NCI-H524 (cell line): ENCODE measurements around the gene SETBP1.

Source experiments
- DNase-seq, 2 experiments: peaks; one replicate each; lab custom pipeline; 2025; lab: John Stamatoyannopoulos, UW

SETBP1 gene

GRCh38 chr18:44679056-44679913 lies 1.4 kb upstream of the SETBP1 start:
- peak; percentile 65 to 84 for DNase-seq

DNA sequence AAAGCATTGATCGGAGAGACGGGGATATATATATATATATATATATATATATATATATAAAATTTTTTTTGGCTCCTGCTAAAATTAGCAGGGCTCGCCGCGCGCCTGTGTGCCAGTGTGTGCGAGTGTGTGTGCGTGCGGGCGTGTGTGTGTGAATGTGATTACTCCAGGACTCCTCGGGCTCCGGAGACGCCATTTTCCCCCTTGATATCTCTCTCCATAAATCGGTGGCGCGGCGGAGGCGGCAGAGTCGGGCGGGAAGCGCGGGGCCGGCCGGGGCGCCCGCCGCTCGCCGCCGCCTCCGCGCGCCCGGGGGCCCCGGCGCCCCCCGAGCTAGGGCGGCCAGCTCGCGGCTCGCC lies 795 bp upstream of the SETBP1 start:
- DNase-seq = peak in 1 of 2 experiments; percentile 51

DNA sequence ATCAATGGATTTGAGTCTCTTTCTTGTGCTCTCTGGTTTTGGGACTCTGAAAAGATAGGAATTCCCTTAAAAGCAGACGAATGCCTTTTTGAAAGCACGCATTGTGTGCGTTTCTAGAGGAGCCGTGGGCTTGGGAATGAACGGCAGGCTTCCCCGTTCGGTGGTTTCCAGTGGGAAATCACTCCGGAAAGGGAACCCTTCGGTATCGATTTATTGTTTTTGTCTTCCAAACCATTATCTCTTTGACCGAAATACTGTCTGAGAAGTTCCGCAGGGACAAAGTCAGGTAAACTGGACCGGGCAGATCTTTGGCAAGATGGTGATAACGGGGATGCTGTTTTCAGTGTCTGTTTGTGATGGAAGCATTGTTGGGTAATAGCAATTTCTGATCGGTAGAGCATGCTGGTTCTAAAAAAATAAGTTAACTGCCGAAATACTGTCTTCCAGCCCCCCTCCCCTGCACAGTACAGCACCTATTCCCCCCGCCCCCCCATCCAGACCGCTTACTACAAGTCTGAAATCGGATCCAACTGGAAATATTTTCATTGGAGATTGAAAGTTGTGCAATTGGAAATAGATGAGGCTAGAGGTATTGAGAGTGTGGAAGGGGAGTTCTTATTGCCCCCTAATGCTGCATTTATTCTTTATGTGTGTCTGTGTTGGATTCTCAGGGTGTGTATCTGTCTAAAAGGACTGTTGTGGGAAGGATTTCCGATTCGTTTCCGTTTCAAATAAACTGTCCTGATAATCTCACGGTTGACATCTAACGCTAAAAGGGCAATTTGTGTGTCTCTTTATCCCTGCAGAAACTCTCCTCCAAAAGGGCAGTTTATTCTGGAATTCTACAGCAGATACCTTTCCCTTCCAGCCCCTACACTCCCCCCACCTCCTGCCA lies 635 bp downstream of the SETBP1 start:
- peak; percentile 34 to 60 for DNase-seq

DNA sequence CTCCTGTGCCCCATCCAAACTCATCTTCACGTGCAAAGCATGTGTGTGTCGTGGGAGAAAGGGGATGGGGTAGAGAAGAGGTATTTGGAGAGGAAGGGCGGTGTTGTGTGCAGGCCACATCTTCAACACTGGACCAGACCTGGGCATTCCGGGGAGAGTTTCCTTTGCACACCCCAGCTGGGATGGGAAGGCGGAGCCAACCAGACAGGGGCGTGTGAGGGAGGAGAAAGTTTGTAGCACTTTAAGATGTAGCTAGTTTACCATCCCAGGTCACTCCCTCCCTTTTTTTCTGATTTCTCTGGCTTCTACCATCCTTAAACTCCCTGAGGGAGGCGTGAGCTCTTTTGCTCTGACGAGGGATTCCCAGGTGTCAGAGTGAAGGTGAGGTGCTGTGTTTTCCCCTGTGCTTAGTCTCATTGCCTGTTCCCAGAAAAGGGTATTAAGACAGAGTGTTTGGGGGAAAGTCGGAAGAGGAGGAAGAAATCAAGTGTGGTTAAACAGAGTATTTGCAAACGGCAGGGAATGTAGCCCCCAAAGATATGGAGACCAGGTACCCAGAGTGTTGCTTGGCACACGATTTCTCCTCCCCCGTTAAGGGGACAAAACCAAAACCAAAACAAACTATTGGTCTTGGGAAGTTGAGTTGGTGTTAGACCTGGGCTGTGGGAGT lies 1.6 kb downstream of the SETBP1 start:
- DNase-seq = peak in 1 of 2 experiments; percentile 66

- peak; percentile 82 to 95 for DNase-seq
Measured at GRCh38 chr18:44682871-44683221, 2.2 kb downstream of the SETBP1 start.

- no peak for DNase-seq
Measured at GRCh38 chr18:44683556-44683955, 2.9 kb downstream of the SETBP1 start.

DNA sequence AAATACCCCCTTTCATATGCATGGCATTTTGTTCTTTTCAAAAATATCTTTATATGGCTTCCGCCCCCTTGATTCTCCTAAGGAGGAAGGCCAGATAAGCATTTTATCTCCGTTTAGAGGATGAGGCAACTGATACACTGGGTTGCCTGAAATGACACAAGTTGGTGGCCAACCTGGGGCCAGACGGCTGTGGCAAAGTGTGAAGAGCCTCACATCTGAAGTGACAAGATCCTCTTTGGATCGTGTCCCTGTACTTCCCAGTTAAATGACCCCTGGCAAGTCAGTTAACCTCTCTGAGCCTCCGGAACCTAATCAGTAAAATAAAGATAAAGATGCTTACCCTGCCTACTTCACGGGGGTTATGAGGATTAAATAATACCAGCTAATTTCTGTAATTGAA lies 4.6 kb downstream of the SETBP1 start:
- DNase-seq = peak; percentile 5 to 56

DNA sequence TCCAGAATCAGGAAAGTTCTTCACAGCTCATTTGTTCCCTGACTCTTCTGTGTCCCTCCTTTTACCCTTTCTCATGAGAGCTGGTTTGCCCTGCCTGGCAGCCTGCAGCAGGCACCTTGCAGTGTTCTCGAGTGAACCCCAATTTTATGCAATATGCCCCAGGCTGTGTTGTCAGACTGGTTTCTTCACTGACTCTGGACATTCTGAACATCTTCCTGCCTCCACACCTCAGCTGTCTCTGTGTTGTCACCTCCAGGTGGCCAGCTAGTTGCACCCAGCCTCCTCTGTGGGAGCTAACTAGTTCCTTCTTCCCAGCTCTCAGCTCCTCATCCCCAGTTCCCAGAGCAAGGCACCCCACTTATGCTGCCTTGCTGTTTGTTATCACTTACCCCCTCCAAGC lies 5.5 kb downstream of the SETBP1 start:
- DNase-seq = no peak

DNA sequence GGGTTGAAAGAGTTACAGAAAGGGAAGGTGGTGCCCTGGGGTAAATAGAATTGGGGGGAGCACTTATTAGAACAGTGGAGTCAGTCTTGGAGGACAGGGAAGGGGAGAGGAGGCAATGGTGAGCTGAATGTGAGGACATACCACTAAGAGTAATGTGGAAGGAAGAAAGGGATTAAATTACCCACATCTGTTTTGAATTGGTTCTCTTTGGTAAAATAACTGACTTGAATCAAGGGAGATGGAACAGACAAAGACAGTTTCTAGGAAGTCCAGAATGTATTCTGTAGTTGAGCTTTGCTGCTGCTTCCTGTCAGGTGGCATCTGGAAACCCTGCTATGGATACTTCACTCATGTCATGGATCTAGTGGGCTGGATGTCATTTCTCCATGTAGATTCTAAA lies 6.7 kb downstream of the SETBP1 start:
- peak in 1 of 2 experiments; percentile 13 for DNase-seq

- DNase-seq = no peak
Measured at GRCh38 chr18:44689736-44690135, 9.0 kb downstream of the SETBP1 start.

DNA sequence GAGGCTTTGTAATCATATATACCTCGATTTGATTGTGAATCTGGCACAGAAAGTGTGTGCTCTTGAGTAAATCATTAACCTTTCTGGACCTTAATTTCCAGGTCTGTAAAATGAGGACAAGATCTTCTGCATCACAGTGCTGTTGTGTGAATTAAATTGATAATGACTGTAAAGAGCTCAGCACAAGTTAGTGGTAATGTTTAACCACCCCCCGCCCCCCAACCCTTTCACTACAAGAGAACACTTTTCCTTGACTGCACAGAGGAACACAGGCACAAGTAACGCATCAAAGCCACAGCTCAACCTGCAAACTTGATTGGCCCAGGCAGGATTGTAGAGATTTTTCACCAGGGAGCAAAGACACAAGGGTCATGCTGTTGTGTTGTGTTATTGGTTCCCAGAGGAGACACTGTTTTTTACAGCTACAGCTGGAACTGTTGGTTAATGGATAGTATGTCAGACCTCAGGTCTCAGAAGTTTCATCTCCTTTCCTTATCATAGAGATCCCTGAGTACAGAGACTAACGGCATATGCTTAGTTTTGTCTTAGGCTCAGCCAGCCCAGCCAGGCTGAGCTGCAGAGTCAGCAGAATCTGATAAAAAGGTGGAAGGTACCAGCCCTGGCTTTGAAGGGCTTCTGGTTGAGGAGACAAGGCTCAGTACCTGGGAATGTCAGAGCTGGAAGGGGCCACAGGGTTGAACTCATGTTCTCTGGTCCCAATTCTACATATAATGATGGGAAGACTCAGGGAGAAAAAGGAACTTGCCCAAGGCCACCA lies 10.6 kb downstream of the SETBP1 start:
- DNase-seq = no peak

GRCh38 chr18:44693030-44693784 lies 12.5 kb downstream of the SETBP1 start:
- no peak for DNase-seq

DNA sequence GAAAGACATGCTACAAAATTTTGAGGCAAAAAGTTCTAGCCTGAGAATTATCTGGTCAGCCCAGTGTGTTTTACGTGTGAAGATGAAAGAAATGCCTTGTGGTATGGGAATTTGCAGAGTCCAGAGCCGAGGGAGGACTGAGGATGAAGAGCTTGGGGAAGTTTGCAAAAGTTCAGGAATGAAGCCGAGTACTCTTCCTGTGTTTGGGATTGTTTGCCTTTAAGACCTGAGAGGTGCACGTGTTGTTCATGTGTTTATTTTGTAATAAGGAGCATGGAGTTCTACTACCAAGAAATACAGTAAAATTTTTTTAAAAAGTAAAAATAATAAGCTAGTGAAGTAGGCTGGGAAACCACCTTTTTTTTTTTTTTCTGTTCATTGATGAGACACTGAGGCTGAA lies 14.8 kb downstream of the SETBP1 start:
- DNase-seq = no peak

DNA sequence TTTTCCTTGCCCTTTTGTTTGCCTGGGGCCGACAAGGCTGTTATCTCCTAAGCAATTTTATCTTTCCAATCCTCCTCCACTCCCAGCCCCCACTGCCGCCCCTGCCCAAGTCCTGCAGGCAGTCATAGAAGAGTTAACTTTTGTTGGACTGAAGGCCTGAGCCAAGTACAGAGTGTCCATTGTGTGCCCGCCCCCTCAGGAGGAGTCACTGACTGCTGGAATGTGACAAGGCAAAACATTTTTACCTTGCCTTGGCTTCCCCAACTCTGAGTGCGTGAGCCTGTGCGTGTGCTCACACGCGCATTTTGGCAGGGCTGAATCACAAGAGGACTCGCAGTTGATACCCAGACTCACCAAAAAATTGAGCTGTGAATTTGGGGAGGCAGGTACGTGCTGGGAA lies 16.2 kb downstream of the SETBP1 start:
- DNase-seq = no peak

GRCh38 chr18:44697315-44697714 lies 16.6 kb downstream of the SETBP1 start:
- DNase-seq = no peak

- DNase-seq = no peak
Measured at GRCh38 chr18:44698518-44698917, 17.8 kb downstream of the SETBP1 start.

DNA sequence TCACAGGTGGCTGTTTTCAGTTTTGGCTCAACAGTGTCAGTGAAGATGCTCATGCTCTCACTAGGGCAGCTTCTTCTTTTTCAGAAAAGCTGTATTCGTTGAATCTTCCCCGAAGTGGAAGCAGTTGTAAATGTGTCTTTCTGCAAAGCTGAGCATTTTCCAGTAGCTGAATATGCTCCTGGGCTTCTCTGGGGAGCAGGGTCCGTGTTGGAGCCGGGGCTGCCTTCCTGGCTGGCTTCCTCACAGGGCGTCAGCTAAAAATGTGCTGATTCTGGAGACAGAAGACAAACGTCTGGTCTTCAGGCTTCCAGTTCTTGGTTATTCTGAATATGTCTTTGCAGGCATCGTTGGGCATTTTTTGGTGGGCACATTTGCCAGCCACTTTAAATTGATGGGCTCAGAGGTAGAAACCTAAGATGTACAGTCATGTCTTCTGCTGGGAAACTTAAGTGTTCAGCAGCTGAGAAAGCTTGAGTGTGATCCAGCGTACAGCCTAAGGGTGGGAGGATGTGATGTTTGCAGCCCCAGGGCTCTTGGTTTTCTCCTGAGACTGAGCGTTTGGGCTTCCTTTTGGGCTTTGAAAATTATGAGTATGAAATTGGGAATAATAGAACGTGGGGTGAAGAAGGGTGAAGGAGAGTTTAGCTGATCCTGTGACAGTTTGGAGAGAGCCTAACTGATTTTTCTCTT lies 19.0 kb downstream of the SETBP1 start:
- no peak for DNase-seq

- DNase-seq = no peak
Measured at GRCh38 chr18:44700652-44701051, 20.0 kb downstream of the SETBP1 start.

GRCh38 chr18:44701227-44701626 lies 20.5 kb downstream of the SETBP1 start:
- DNase-seq = no peak

DNA sequence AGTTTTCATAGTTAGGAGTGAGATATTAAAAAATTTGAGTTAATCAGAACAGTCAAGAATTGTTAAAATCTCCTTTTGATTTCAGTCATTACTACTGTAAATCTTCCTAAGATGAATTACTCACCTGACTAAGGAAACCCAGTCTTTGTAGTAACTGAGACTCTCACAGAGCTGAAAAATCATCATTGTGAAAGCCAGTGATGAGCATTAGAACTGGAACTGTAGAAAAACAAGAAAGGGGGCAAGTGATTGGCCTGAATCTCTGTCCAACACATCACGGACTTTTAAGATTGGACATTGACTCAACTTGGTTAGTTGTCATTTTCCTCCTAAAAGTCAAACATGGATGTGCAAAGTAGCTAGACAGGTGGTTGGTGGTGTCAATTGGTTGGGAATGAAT lies 21.9 kb downstream of the SETBP1 start:
- DNase-seq = no peak
